GM21381 (cell line): ENCODE measurements around the gene SFTPD.

Source experiments
- ATAC-seq: cut with Tn5 transposase; IDR thresholded peaks from one replicate; pipeline ENCODE4 v1.9.1; 2021; ENCODE audit warnings: mild to moderate bottlenecking, moderate library complexity; ENCODE audit not compliant: unreplicated experiment

The SFTPD gene

DNA sequence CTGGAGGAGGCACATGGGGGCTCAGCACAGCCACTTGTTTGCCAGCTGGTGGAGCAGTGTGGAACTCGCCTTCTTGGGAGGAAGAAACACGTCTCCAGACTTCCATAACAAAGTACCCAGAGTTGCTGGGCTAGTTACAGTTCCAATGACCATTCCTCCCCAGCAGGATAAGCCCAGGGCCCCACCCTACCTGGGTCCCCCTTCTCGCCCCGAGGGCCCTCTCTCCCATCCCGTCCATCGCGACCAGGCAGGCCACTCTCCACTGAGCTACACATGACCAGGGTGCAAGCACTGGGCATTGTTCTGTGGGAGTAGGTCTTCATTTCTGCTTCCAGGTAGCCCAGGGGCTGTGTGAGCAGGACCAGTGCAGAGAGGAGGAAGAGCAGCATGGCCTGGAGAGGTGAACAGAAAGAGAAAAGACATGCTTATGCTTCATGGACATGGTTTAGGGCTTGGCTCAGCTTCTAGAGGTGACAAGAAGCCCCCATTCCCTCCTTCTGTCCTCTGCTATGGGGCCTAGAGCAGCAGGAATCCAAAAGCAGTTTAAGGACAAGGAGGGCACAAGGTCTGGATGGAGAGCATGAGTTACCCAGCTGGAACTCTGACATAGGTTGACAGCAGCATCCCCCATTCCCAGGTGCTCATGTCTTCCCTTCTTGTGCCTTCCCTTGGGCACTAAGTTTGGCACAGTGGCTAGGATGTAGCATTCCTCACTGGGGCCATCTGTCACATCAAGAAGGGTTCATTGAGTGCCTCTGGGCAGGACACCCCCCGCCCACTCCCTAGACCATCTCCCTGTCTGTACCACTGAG, 2.4 kb downstream of the SFTPD start:
- ATAC-seq: no peak

DNA sequence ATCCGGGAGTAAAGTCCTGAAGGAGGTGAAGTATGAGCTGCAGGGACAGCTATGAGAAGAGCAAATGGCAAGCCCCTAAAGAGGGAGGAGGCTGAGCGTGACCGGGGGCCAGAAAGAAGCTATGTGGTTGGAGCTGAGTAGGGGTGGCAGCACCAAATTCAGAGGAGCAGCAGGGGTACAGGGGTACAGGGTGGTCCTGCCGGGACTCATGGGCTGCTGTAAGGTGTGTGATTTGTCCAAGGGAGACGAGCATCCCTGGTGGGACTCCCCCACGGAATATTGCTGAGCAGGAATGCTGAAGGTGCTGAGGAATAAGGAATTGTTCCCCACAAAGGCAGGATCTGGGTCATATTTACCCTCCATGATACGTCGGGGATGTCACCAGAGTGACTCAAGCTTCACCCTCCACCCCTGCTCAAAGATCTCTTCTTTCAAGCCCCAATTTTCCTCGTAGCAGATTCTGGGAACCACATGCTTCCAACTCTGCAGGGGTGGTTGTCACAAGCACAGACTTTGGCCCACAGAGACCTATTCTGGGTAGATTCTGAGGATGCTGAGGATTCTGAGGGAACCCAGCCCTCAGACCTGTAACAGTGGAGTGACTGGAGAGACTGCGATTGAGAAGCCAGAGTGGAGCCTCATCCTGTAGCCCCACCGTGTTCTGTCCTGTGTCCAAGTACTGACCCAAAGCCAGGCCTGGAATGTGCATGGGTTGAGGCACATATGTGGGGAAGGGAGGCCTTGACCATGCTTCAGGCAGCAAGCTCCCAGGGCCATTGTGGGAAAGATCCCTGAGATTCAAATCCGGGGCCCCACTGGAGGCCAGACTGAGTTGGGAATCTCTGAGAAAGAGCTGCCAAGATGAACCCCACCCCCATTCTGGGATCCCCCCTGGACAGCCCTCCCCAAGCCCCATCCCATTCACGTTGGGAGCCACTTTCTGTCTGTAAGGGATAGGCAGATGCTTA, 4.2 kb downstream of the SFTPD start:
- no peak for ATAC-seq

DNA sequence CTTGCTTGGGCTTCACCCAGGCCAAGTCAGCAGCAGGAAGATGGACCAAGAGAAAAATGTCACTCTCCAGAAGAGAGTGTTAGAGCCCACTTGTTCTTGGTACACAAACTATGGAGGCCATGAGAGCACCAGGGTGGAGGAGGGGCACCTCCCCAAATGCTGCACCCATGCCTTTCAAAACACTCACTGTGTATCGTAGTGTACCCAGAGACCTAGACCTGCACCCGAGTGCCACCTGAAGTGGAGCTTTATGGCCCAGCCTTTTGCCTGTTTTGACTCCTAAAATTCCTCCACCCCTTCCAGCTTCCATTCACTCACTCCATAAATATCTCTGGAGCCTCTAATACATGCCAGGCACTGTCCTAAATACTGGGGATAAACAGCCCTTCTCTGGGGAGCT, 5.0 kb downstream of the SFTPD start:
- ATAC-seq: no peak

DNA sequence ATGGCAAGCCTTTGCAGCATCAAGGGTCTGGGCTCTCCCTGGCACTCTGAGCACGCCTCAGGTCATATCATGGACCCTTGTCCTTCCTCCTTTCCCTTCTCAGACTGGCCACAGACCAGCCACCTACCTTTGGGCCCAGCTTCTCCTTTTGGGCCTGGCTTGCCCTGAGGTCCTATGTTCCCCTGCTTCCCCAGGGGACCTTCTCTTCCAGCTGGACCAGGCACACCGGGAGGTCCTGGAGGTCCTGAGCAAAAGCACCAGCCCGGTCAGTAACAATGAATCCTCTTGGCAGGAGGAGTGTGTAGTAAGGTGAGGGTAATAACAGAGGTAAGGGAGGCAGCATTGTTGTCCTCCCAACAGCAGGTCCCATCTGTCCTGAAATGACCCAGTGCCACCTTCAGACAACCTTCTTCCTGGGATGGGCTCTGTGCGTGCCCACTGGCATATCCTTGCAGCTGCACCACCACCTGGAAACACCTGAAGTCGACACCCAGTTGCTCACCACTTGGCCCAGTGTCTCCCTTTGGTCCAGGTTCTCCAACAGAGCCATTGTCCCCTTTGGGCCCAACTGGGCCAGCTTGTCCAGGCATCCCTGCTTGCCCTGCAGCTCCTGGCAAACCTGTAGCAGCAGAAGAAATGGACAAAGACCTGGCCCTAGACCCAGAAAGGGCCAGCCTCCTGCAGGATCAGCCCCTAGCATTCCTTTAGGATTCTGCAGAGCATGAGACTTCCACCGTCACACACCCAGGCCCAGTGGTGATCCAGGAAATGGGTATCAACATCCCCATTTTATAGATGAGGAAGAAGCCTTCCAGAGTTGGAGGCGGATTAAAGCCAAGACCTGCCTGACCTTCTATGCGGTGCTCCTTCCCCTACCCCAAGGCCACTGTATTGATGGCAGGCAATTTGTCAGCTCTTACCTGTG, 6.4 kb downstream of the SFTPD start:
- no peak for ATAC-seq

DNA sequence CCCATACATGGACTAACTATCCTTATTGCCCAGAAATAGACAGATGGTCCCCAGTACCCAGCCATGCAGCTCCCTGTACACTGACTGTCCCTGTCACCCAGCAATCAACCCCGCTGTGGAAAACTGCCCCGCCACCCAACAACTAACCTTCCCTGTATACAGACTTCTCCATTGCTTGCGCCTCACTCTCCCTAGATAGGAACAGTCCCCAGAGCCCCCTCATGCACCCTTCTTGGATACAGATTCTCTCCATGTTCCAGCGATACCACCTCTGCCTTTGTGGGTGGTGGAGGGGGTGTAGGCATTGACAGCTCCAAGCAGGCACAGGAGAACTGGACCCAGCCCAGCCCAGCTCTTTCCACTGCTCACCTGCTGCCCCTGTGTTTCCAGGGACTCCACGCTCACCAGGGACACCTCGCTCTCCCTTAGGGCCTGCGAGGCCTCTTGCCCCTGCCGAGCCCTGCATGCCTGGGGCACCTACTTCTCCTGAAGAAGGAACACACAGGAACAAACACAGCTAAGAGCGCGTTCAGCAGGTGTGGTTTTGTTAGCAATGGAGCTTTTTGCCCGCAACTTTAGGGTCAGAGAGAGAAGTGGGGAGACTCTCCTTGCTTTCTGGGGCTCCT, 7.2 kb downstream of the SFTPD start:
- ATAC-seq: no peak

DNA sequence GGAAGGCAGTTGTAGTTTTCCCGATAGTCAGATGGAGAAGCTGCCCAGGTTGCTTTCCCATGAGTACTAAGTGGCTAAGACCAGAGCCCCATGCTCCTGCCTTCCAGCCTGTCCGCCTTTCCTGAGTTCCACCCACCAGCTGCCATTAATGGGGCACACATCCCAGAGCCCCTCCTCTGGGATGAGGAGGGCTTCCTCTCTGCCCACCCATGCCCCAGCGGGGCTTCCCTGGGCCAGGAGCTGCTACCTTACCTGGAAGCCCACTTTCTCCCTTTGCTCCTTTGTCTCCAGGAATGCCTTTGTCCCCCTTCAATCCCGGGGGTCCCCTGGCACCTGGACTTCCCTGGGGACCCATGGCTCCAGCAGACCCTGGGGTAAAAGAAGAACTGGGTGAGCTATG, 7.8 kb downstream of the SFTPD start:
- no peak for ATAC-seq

DNA sequence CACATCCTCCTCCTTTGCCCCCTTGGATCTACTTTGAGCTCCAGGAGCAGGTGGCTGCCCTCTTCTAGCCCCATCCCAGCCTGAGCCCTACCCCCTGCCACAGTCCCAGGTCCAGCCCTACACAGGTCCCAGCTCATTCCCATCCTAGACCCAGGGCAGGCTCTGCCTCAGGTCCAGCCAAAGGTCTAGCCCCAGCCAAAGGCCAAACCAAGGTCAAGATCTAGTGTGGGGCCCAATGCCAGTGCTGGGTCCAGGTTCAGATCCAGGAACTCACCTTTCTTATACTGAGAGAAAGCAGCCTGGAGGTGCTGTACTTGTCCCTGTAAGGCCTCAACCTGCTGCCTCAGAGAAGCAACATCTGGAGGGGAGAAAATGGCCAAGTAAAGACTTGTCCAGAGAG, 8.5 kb downstream of the SFTPD start:
- no peak for ATAC-seq

DNA sequence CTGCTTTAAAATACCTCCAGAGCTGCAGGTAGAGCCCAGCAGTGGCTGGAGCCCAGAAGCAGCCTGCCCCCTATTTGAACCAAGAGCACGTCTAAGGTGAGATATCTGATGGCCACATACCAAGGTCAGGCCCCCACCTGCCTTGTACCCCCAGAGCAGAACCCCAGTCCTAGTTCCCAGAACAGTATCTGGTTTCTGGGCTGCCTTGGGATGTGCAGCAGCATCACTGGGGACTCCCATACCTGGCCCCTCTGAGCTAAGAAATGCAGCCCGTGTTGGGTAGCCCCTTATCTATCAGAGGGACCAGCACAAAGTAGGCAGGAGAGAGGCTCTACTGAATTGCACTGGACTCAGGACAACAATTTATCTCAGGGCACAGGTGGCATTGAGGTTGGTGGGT, 8.9 kb downstream of the SFTPD start:
- ATAC-seq: no peak

DNA sequence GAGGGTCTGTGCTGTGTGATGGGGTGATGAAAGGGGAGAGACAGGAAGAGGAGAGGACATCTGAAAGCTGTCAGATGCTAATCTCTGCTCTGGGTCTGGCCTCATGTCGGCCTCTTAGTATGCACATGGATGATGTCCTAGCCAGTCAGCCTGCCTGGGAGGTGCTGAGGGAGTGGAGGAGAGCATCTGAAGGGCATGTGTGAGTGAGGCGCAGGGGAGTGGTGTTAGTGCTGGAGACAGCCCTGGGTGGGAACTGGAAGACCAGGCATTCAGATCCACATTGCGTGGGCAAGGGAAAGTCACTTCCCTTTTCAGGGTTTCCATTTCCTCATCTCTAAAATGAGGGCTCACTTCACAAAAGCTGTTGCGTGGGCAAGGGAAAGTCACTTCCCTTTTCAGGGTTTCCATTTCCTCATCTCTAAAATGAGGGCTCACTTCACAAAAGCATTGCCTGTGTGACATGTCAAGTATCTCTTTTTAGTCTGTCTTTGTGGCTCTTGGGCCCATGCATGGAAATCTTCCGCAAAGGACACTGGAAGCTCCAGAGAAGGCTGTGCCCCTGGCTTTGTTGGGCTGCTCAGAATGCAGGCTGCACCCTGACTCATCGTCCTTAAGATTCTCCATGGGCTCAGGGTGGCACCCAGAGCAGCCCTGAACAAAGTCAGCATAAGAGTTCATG, 10.0 kb downstream of the SFTPD start:
- peak; percentile 59 for ATAC-seq

DNA sequence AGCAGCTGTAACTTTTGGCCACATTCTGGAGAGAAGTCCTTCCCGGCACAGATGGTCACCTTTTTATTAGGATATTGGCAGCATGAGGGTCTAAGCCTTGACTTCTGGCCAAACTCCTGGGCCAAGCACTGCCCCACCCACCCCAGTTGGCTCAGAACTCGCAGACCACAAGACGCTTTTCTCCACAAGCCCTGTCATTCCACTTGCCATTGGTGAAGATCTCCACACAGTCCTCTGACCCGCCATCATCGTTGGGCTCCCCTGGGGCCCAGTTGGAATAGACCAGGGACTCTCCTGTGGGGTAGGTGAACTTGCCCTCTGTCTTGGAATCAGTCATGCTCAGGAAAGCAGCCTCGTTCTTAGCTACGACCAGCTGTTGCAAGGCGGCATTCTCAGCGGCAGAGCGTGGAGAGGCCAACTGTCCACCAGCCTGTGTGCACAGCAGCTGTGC, 11.2 kb downstream of the SFTPD start:
- no peak for ATAC-seq

DNA sequence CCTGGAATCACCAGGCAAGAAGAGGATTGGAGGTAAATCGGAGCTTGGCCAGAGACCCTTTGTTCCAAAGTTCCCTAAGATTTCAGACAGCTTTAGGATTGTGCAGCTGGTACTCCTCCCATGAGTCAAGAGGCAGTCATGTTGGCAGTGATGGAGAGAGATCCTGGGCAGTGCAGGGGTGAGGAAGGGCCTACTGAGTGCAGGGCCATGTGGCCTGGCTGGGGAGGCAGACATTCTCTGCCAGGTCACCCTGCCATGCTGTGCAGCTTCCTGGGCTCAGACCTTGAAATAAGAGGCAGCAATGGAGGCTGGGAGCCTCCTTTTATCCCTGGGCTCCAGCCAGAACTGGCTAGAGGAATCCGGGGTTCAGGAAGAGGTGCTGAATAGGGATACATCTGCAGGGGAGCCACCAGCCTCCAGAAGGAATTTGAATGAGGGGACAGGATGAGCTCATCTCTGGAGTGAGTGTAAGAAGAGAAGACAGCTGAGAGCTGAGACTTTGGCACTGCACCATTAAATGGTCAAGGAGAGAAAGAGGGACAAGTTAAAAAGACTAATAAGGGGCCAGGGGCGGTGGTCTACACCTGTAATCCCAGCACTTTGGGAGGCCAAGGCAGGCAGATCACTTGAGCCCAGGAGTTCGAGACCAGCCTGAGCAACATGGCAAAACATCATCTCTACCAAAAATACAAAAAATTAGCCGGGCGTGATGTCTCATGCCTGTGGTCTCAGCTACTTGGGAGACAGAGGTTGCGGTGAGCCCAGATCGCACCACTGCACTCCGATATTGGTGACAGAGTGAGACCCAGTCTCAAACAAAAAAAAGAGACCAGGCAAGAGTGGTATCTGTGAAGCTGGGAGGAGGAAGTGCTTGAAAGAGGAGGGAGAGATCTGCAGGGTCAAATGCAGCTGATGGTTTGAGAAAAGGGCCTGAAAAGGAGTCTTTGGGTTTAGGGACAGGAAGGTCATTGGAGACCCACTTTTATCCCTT, 12.0 kb downstream of the SFTPD start:
- ATAC-seq: no peak

DNA sequence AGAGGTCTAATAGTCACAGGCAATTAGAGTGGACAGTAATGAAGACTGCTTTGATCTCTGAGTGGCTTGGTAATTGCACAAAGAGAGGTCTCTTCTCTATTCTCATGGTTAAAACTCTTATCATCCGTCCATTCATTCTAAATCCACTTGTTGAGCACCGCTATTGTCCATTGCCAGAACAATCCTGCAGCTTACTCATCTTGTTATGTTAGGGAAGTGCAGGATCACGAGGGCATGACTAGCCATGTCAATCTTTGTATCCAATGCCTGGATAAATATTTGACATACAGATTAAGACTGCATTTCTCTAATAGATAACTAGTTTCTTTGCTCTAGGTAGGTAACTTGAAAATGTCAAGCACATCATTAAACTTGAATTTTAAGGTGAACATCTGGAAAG, 14.9 kb downstream of the SFTPD start:
- ATAC-seq: no peak

DNA sequence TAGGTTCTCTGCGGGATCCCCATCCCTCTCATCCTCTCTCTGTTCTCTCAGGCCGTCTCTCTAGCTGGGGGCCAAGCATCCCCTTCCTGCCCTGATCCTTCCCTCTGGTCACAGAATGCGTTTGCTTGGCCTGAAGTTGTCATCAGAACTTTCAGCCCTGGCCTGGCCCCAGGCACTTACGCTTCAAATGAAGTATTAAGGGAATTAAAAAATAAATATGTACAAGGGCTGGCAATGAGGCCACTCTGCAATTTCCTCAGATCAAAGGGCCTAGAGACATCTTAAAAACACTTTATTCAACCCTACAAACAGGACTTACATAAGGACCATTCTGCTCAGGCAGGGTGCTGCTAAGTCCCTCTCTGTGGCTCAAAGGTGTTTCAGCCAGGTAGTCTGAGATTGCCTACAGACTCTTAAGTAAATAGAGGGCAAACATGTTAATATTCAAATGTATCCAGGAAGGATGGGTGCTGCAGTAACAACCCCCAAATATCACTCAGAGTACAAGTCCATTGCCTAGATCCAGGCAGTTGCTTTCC, 16.0 kb downstream of the SFTPD start:
- ATAC-seq: no peak

DNA sequence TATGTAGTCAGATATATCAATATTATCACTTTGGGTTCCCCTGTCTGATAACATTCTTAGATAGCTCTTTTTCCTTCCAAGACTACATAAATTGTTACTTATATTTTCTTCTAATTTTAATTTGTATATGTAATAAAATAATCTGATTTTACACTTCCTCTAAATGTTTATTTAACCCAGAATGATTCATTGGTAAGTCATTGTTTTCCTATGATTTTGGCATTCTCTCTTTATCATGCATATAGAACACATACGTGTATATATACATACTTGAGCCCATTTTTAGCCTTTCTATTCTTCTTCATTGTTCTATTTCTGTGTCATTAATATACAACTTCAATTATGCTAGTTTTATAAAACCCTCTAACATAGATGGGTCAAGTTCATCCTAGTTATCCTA, 16.6 kb downstream of the SFTPD start:
- ATAC-seq: no peak

DNA sequence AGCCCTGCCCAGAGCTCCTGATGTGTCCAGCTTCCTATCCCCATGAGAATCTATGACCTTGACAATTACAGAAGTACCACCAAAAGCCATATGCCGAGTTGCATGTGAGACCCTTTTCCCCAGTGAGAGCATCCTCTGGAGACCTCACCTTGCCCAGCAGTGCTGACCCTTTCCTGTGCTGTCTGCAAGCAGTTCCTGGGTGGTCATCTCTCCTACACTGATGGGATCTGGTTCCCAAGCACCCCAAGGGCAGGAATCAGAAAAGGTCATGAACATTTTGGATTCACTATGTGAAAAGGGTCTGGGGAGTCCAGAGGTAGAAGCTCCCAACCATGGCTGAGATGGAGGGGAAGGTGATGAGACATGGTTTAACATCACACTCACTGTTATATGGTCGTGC, 18.2 kb downstream of the SFTPD start:
- no peak for ATAC-seq

DNA sequence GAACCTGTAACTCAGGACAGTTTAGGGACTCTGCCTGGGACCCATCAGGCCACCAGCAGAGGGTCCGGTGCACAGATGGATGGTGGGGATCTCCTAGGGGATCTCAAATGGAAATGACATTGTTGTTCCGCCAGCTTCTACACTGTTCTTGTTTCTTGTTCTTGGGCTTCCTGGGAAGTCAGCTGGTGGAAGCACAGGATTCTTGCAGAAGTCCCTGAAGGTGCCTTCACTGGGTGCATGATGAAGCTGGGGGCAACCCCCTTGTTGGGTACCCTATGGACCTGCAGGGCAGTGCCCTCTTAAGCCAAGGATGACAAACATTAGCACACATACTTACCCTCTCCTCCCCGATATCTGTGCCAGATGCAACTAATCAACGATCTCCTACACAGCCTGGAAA, 18.6 kb downstream of the SFTPD start:
- no peak for ATAC-seq

DNA sequence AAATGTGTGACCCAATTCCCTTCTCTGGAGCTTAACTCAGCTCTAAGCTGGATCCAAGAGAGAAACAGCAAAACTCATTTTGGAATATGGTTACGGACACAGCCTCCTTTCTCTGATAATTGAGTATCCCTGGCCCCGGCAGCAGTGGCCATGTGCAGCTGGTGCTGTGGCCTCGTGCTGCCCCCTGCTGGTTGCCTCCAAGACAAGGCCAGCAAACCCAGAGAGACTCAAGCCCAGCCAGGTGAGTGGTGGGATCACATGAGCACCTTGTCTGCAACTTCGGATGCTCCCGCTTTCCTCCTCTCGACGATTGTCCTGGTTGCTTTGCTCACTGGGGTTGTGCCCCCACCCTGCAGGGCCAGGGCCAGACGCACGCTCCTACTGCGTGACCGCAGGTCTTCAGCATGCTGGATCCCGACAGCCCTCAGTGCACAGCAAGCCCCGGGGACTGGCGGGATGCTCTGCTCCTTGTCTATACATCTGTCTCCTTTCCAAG, 19.4 kb downstream of the SFTPD start:
- ATAC-seq: peak; percentile 76

DNA sequence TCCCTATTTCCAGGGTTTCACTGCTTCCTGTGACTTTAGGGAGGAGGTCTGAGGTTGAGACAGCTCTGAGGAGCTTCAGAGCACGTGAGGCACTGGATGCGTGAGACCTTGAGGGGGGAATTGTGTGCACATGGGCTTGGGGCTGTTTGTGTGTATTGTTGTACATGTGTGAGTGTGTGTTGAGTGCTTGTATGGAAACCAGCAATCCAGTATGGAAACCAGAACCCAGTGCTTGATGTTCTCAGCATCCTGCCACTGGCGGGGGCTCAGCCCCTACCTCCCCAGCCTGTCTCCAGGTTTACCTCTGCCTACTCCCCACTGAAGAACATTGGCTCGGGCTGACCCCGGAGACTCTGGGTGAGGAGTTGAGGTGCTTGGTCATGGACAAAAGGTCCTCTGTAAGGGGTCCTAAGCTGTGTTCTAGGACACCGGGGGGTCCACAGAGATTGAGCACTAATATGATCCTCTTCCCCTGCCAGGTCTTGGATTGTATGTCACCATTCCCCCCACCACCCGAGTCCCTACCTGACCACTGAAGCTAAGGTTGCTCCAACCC, 20.8 kb downstream of the SFTPD start:
- ATAC-seq: no peak
